HepG2 (cell line): ENCODE data around the gene MIER2. TPM values are rescaled to one million over a fixed set of nuclear protein-coding genes. Genes with fewer than 3 reads are reported as not detected.

Experiments
- ATAC-seq: fragments of 200-7000 bp; cut with Tn5 transposase; 3 replicates; pipeline ENCODE4 v1.9.1; 2020; ENCODE audit warnings: mild to moderate bottlenecking, moderate library complexity
- BruUV-seq: library from RNA; stranded (reverse); fragments of 400-500 nt; replicated peaks from 2 replicates; lab custom pipeline; 2021; lab: Mats Ljungman, UMichigan
- CTCF ChIA-PET: fragments of 300-600 bp; formaldehyde crosslinking; extraction: SDS; loops from one replicate; lab custom pipeline; 2021; ENCODE audit warnings: low total read pairs, inconsistent platforms, low intra/inter-chr PET ratio; lab: Yijun Ruan, JAX
- POLR2A ChIA-PET: fragments of 350-600 bp; sonication (Branson Sonifier 250); formaldehyde crosslinking; loops from one replicate; lab custom pipeline; 2020; ENCODE audit warnings: antibody characterized with exemption, inconsistent platforms; lab: Yijun Ruan, JAX
- DNase-seq: peaks from one replicate; pipeline ENCODE4 v3.0.0-alpha.2; 2015; ENCODE audit warnings: low spot score
- FAIRE-seq: peaks from 3 replicates; lab custom pipeline; 2011; peaks lifted over from hg19 to GRCh38; lab: Jason Lieb, UNC
- H2AFZ ChIP-seq: one replicate; pipeline ENCODE4 v1.6.1; 2011; ENCODE audit warnings: low read length, inconsistent platforms
- H3K27ac ChIP-seq: fragments of 300-600 bp; 3 replicates; pipeline ENCODE4 v1.8.0; 2011; ENCODE audit warnings: mixed run types, mild to moderate bottlenecking, mixed read lengths, low read length, inconsistent platforms; ENCODE audit not compliant: insufficient read depth; ENCODE audit errors: extremely low read length
- H3K27me3 ChIP-seq, 2 experiments: fragments of 200-600 bp in 1 of 2; 2 replicates in 1 of 2; 3 replicates in 1 of 2; pipeline versions ENCODE4 v1.6.0 to v1.8.0; 2011; ENCODE audit warnings: low read length in 2 of 2, mild to moderate bottlenecking in 2 of 2, moderate library complexity in 2 of 2, inconsistent platforms in 1 of 2; ENCODE audit not compliant: insufficient read depth in 2 of 2, control insufficient read depth in 1 of 2
- H3K36me3 ChIP-seq, 2 experiments: fragments of 200-600 bp in 1 of 2; replicated peaks in 1 of 2; 2 replicates in 1 of 2; 3 replicates in 1 of 2; pipeline versions ENCODE4 v1.5.1 to v1.8.0; 2011; ENCODE audit warnings: low read length in 2 of 2, inconsistent platforms in 1 of 2; ENCODE audit not compliant: insufficient read depth in 2 of 2, control insufficient read depth in 1 of 2
- H3K4me1 ChIP-seq: 2 replicates; pipeline ENCODE4 v1.5.1; 2012; ENCODE audit warnings: low read length, inconsistent platforms; ENCODE audit not compliant: insufficient read depth
- H3K4me2 ChIP-seq: 2 replicates; pipeline ENCODE4 v1.6.0; 2011; ENCODE audit warnings: low read depth, low read length, inconsistent platforms
- H3K4me3 ChIP-seq, 3 experiments: fragments of 200-600 bp in 1 of 3; sonication (generic), shearing (Covaris generic) in 1 of 3; replicated peaks in 1 of 3; 2 replicates each; pipeline ENCODE4 v1.5.1; 2011 to 2016; ENCODE audit warnings: low read length in 3 of 3, inconsistent platforms in 2 of 3, low read depth in 2 of 3, mild to moderate bottlenecking in 2 of 3, control low read depth in 1 of 3, mixed read lengths in 1 of 3; ENCODE audit not compliant: insufficient read depth in 1 of 3
- H3K79me2 ChIP-seq: one replicate; pipeline ENCODE4 v1.6.1; 2011; ENCODE audit warnings: low read length, inconsistent platforms; ENCODE audit not compliant: insufficient read depth
- H3K9ac ChIP-seq: 2 replicates; pipeline ENCODE4 v1.6.0; 2011; ENCODE audit warnings: mild to moderate bottlenecking, low read depth, low read length, inconsistent platforms; ENCODE audit not compliant: insufficient read depth
- H3K9me3 ChIP-seq: 2 replicates; pipeline ENCODE4 v1.5.1; 2012; ENCODE audit warnings: mild to moderate bottlenecking, low read length
- H4K20me1 ChIP-seq: 2 replicates; pipeline ENCODE4 v1.6.0; 2011; ENCODE audit warnings: inconsistent platforms, mild to moderate bottlenecking, low read length, moderate library complexity; ENCODE audit not compliant: insufficient read depth
- DZIP1 ChIP-seq: sonication (generic); formaldehyde crosslinking; IDR thresholded peaks from 2 replicates; pipeline ENCODE4 v1.5.0; 2020; ENCODE audit warnings: mild to moderate bottlenecking, missing genetic modification reagents
- ETV6 ChIP-seq: sonication (generic); formaldehyde crosslinking; conservative IDR thresholded peaks from 2 replicates; pipeline ENCODE4 v1.4.0; 2020; ENCODE audit warnings: missing genetic modification reagents
- RAD51 ChIP-seq: fragments of 450-650 bp; IDR thresholded peaks from 2 replicates; pipeline ENCODE4 v1.6.1; 2016; ENCODE audit warnings: borderline replicate concordance
- SP2 ChIP-seq: sonication (generic); formaldehyde crosslinking; IDR thresholded peaks from 2 replicates; pipeline ENCODE4 v1.5.1; 2020; ENCODE audit warnings: mild to moderate bottlenecking, missing genetic modification reagents
- ZNF18 ChIP-seq: sonication (generic); formaldehyde crosslinking; IDR thresholded peaks from 2 replicates; pipeline ENCODE4 v1.8.0; 2022; ENCODE audit warnings: mild to moderate bottlenecking, missing genetic modification reagents; ENCODE audit not compliant: insufficient replicate concordance
- ZNF207 ChIP-seq: fragments of 450-650 bp; IDR thresholded peaks from 2 replicates; pipeline ENCODE4 v1.6.1; 2016; ENCODE audit warnings: antibody characterized with exemption, borderline replicate concordance
- ZNF296 ChIP-seq: sonication (generic); formaldehyde crosslinking; conservative IDR thresholded peaks from 2 replicates; pipeline ENCODE4 v1.5.0; 2020; ENCODE audit warnings: mild to moderate bottlenecking, missing genetic modification reagents
- ZNF530 ChIP-seq: sonication (generic); formaldehyde crosslinking; IDR thresholded peaks from 2 replicates; pipeline ENCODE4 v1.5.0; 2020; ENCODE audit warnings: low read depth, mild to moderate bottlenecking, missing genetic modification reagents
- ZNF614 ChIP-seq: IDR thresholded peaks from 2 replicates; pipeline ENCODE4 v1.6.1; 2018; ENCODE audit warnings: missing biosample characterization, missing genetic modification reagents, inconsistent platforms, borderline replicate concordance
- WGBS: methylation state at CpG from one replicate; pipeline ENCODE4 v1.1.6; 2017; ENCODE audit warnings: low lambda C conversion rate; 5-methylcytosine and 5-hydroxymethylcytosine counted together
- in situ Hi-C: cut with HindIII; loops from 2 replicates; pipeline ENCODE4 v1.10.0; 2017; ENCODE audit warnings: low pct_unique_long_range_greater_than_20kb; ENCODE audit not compliant: extremely low pct_ligation_motif_present
- intact Hi-C: fragments of 100-400 bp; cut with micrococcal nuclease; formaldehyde crosslinking; loops from one replicate; pipeline ENCODE4 v1.10.0; 2022; ENCODE audit not compliant: unreplicated experiment
- polyA plus RNA-seq, 8 experiments: library from polyadenylated mRNA; depleted of rRNA in 3 of 8; stranded (reverse) in 7 of 8; unstranded in 1 of 8; fragments of >200 nt; fragmentation: Illumina TruSeq in 4 of 8; extraction: Trizol in 4 of 8; gene quantifications; 2 replicates each; pipeline versions ENCODE4 v1.2.1 to v1.2.3, GENCODE V29; 2011 to 2016; ENCODE audit warnings: low read depth in 4 of 8, missing spikeins in 1 of 8, mixed read lengths in 1 of 8; ENCODE audit not compliant: insufficient read depth in 1 of 8
- total RNA-seq, 5 experiments: library from RNA; depleted of rRNA; stranded (reverse); fragments of >200 nt; fragmentation: Illumina TruSeq; extraction: Trizol; gene quantifications; 2 replicates each; pipeline ENCODE4 v1.2.3, GENCODE V29; 2016; ENCODE audit warnings: low read depth in 1 of 5

Gene MIER2
- total and polyA plus RNA-seq, 2 of the 13 experiments (the other 11 are each of a cell fraction or from before 2014, with no cell fraction given) = 9.6 to 25.7 TPM

GRCh38 chr19:294341-294945 lies 50.2 kb downstream of the MIER2 start (continued):
- TF ChIP-seq ZNF18 (no peak), ZNF530 (CRISPR knock-in tag) (no peak)
- TF ChIP-seq, all 625 proteins: peak for 3

GRCh38 chr19:293436-294110 lies 51.0 kb downstream of the MIER2 start:
- peaks cover 4 to 32% of the 10 kb centered on the region in 2 experiments for H3K27me3 ChIP-seq
- H3K79me2 ChIP-seq = no peaks in the 10 kb centered on the region
- no peaks in the 10 kb centered on the region for H3K36me3 ChIP-seq
- no peaks in the 10 kb centered on the region for H3K9me3 ChIP-seq
- in situ Hi-C loops = no loop called here
- H3K9ac ChIP-seq = no peak overlapping the region
- H3K27ac ChIP-seq = no peak overlapping the region
- 0 out of 2 replicates have a peak, but pooled peaks cover 2% of the 10 kb centered on the region for H4K20me1 ChIP-seq
- H3K4me3 ChIP-seq = no peak overlapping the region
- ATAC-seq (no peak), FAIRE-seq (no peak), DNase-seq (no peak)
- POLR2A ChIA-PET = no interaction called here
- intact Hi-C loops = no loop called here
- no TSS peak for BruUV-seq
- CTCF ChIA-PET = no interaction called here
- 57% methylated on average over 12 of the region's 14 CpGs for WGBS
- no peak overlapping the region for H3K4me2 ChIP-seq
- no peak overlapping the region for H2AFZ ChIP-seq
- TF ChIP-seq SP2 = no peak
- TF ChIP-seq ZNF614 (CRISPR knock-in tag) = no peak
- no peak for TF ChIP-seq RAD51
- no peak for TF ChIP-seq ZNF296 (CRISPR knock-in tag)
- TF ChIP-seq ETV6 = no peak
- no peak for TF ChIP-seq DZIP1 (CRISPR knock-in tag)
- no peak for TF ChIP-seq ZNF207
- H3K4me1 ChIP-seq = peaks cover 41% of the 10 kb centered on the region
